HG03457 (cell line): ENCODE results near the gene C1QL2.

Source experiments
- ATAC-seq: cut with Tn5 transposase; IDR thresholded peaks from one replicate; pipeline ENCODE4 v1.9.1; 2021; ENCODE audit warnings: moderate number of reproducible peaks; ENCODE audit not compliant: unreplicated experiment

Gene C1QL2

DNA sequence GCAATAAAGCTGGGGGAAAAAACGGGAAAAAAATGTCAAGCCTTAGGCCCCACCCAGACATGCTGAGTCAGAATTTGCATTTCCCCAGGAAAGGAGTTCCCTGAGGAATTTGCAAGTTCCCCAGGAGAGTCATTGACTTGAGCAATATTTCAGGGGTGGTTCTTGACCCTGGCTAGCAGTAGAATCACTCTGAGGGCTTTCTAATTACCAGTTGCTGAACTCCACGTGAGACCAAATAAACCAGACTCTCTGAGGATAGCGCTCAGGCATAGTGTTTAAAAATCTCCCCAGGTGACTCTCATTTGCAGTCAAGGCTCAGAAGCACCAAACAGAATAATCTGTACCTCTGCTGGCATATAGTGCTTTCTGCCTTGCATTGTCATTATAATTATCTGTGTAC, 48.7 kb downstream of the C1QL2 start:
- ATAC-seq: no peak

- ATAC-seq: no peak
Measured at GRCh38 chr2:119108186-119108585, 50.4 kb downstream of the C1QL2 start.

DNA sequence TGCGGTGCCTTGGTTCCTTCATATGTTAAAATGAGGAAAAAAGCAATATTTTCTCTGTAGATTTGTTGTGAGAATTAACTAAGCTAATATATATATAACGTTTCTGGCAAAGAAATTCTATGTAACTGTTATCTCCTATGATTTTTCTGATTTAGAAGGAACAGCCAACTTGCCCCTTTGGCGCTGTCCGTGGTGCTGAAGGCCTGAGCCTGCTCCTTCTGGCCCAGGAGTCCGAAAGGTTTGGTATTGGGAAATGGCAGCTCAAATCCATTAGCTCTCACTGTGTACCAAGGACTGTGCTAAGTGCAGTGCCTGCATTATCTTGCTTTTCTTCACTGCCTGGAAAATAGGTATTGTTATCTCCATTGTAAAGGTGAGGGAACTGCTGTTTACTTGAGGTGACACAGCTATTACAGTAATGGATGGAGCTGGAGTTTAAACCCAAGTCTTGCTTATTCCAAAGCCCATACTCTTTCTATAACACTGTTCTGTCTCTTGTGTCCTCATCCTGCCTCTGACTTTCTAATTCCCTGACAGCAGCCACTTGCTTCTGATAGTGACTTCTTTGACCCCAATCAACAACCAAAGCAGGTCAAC, 52.2 kb downstream of the C1QL2 start:
- no peak for ATAC-seq
